Measurements from ENCODE around the gene DMXL1.

The DMXL1 gene

GRCh38 chr5:119080936-119081335, 10.0 kb downstream of the DMXL1 start:
- Histone ChIP-seq H3F3A (ENCODE audit: insufficient read depth, low read length) (no peaks in the 10 kb centered on the region), H3K9me3 (replicated peaks; ENCODE audit: insufficient read depth, low read length) (no peaks in the 10 kb centered on the region), H3K9me2 (replicated peaks; ENCODE audit: insufficient read depth, low read length) (no peaks in the 10 kb centered on the region), H2AFZ (ENCODE audit: low read length) (no peak overlapping the region), H3K27me3 (replicated peaks; ENCODE audit: insufficient read depth, low read length) (no peaks in the 10 kb centered on the region), H4K20me1 (ENCODE audit: insufficient read depth, low read length) (0 out of 2 replicates have a peak, but pooled peaks cover 4% of the 10 kb centered on the region), H3K9ac (ENCODE audit: low read length) (no peak overlapping the region), H3K36me3 (replicated peaks; ENCODE audit: insufficient read depth, low read length) (no peaks in the 10 kb centered on the region), H3K79me2 (ENCODE audit: low read length) (peaks cover 90% of the 10 kb centered on the region), H3K27ac (ENCODE audit: low read length) (no peak overlapping the region), H3K4me2 (ENCODE audit: low read depth, low read length) (no peak overlapping the region), H3K4me3 (ENCODE audit: low read length) (no peak overlapping the region), H3K4me1 (ENCODE audit: low read length) (peaks cover 8% of the 10 kb centered on the region; the same call in 1 of the 2 replicates)
- no peak for DNase-seq
- TF ChIP-seq EZH2 (optimal IDR thresholded peaks at IDR 0.05; ENCODE audit: low read depth, low read length): no peak
- TF ChIP-seq CTCF (IDR thresholded peaks at IDR 0.05; ENCODE audit: low read length): no peak
- TF ChIP-seq EZH2phosphoT487 (IDR thresholded peaks at IDR 0.05; ENCODE audit: low read length): no peak

GRCh38 chr5:119082691-119083090, 11.8 kb downstream of the DMXL1 start:
- TF ChIP-seq EZH2phosphoT487 (IDR thresholded peaks at IDR 0.05; ENCODE audit: low read length) (no peak), CTCF (IDR thresholded peaks at IDR 0.05; ENCODE audit: low read length) (no peak), EZH2 (optimal IDR thresholded peaks at IDR 0.05; ENCODE audit: low read depth, low read length) (no peak)
- Histone ChIP-seq H3K79me2 (ENCODE audit: low read length) (peaks cover 90% of the 10 kb centered on the region), H3F3A (ENCODE audit: insufficient read depth, low read length) (no peaks in the 10 kb centered on the region), H3K27ac (ENCODE audit: low read length) (no peak overlapping the region), H3K4me2 (ENCODE audit: low read depth, low read length) (no peak overlapping the region), H3K9me2 (replicated peaks; ENCODE audit: insufficient read depth, low read length) (no peaks in the 10 kb centered on the region), H3K9me3 (replicated peaks; ENCODE audit: insufficient read depth, low read length) (no peaks in the 10 kb centered on the region), H3K27me3 (replicated peaks; ENCODE audit: insufficient read depth, low read length) (no peaks in the 10 kb centered on the region), H3K36me3 (replicated peaks; ENCODE audit: insufficient read depth, low read length) (no peaks in the 10 kb centered on the region), H3K4me3 (ENCODE audit: low read length) (no peak overlapping the region), H3K4me1 (ENCODE audit: low read length) (peaks cover 7% of the 10 kb centered on the region; the same call in 1 of the 2 replicates), H2AFZ (ENCODE audit: low read length) (no peak overlapping the region), H4K20me1 (ENCODE audit: insufficient read depth, low read length) (0 out of 2 replicates have a peak, but pooled peaks cover 4% of the 10 kb centered on the region), H3K9ac (ENCODE audit: low read length) (no peak overlapping the region)
- no peak for DNase-seq

GRCh38 chr5:119083679-119084078, 12.8 kb downstream of the DMXL1 start:
- Histone ChIP-seq H4K20me1 (ENCODE audit: insufficient read depth, low read length) (0 out of 2 replicates have a peak, but pooled peaks cover 4% of the 10 kb centered on the region), H3K4me1 (ENCODE audit: low read length) (0 out of 2 replicates have a peak, but pooled peaks cover 3% of the 10 kb centered on the region), H3K4me2 (ENCODE audit: low read depth, low read length) (no peak overlapping the region), H3K36me3 (replicated peaks; ENCODE audit: insufficient read depth, low read length) (no peaks in the 10 kb centered on the region), H3K9me2 (replicated peaks; ENCODE audit: insufficient read depth, low read length) (no peaks in the 10 kb centered on the region), H3F3A (ENCODE audit: insufficient read depth, low read length) (no peaks in the 10 kb centered on the region), H3K79me2 (ENCODE audit: low read length) (peaks cover 90% of the 10 kb centered on the region), H3K9ac (ENCODE audit: low read length) (no peak overlapping the region), H3K9me3 (replicated peaks; ENCODE audit: insufficient read depth, low read length) (no peaks in the 10 kb centered on the region), H3K4me3 (ENCODE audit: low read length) (no peak overlapping the region), H3K27ac (ENCODE audit: low read length) (no peak overlapping the region), H3K27me3 (replicated peaks; ENCODE audit: insufficient read depth, low read length) (no peaks in the 10 kb centered on the region), H2AFZ (ENCODE audit: low read length) (no peak overlapping the region)
- no peak for TF ChIP-seq EZH2 (optimal IDR thresholded peaks at IDR 0.05; ENCODE audit: low read depth, low read length)
- no peak for TF ChIP-seq CTCF (IDR thresholded peaks at IDR 0.05; ENCODE audit: low read length)
- no peak for TF ChIP-seq EZH2phosphoT487 (IDR thresholded peaks at IDR 0.05; ENCODE audit: low read length)
- DNase-seq: no peak
